GM12801 (cell line): ENCODE data around the gene ATP2B3.

Experiments used
- TF ChIP-seq, protein P1 (sequence below): IDR thresholded peaks from one replicate; pipeline ENCODE4 v1.5.1; 2011; ENCODE audit warnings: control low read depth; ENCODE audit not compliant: insufficient read length; ENCODE audit errors: extremely low read depth

The ATP2B3 gene

DNA sequence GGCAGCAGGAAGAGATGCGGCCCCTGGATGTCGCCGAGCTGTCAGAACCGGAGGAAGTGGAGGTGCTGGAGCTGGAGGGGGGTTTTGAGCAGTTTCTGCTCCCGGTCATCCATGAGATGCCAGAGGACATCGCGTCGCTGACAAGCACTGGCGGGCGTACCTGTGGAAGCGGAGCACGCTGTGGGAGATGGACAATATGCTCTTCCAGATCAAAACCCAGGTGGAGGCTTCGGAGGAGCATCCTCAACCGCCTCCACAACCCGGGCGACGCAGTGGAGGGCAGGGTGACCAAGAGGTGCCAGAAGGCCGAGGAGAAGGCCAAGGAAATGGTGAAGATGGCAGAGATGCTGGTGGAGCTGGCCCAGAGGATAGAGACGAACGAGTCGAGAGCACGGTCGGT lies 89.1 kb downstream of the ATP2B3 start:
- TF ChIP-seq, protein P1, sequence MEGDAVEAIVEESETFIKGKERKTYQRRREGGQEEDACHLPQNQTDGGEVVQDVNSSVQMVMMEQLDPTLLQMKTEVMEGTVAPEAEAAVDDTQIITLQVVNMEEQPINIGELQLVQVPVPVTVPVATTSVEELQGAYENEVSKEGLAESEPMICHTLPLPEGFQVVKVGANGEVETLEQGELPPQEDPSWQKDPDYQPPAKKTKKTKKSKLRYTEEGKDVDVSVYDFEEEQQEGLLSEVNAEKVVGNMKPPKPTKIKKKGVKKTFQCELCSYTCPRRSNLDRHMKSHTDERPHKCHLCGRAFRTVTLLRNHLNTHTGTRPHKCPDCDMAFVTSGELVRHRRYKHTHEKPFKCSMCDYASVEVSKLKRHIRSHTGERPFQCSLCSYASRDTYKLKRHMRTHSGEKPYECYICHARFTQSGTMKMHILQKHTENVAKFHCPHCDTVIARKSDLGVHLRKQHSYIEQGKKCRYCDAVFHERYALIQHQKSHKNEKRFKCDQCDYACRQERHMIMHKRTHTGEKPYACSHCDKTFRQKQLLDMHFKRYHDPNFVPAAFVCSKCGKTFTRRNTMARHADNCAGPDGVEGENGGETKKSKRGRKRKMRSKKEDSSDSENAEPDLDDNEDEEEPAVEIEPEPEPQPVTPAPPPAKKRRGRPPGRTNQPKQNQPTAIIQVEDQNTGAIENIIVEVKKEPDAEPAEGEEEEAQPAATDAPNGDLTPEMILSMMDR = no peak

DNA sequence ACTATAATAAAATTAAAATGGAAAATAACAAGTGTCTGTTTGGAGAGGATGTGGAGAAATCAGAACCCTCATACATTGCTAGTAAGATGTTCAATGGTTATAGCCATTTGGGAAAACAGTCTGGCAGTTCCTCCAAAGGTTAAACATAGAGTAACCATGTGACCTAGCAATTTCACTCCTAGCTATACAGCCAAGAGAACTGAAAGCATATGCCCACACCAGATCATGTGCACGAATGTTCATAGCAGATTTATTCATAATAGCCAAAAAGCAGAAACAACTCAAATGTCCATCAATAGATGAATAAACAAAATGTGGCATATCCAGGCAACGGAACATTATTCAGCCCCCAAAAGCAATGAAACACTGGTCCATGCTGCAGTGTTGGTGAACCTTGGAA lies 90.9 kb downstream of the ATP2B3 start:
- TF ChIP-seq, protein P1 = no peak

DNA sequence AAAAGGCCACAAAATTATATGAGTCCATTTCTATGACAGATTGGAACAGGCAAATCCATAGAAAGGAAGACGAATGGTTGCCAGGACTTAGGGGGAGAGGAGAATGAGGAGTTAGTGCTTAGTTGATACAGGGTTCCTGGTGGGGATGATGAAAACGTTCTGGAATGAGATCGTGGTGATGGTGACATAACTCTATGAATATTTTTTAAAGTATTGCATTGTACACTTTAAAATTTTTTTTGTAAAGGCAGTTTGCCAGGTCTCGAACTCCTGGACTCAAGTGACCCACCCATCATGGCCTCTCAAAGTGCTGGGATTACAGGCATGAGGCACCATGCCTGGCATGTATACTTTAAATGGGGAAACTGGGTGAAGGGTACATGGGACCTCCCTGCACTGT lies 91.4 kb downstream of the ATP2B3 start:
- TF ChIP-seq, protein P1 = no peak

DNA sequence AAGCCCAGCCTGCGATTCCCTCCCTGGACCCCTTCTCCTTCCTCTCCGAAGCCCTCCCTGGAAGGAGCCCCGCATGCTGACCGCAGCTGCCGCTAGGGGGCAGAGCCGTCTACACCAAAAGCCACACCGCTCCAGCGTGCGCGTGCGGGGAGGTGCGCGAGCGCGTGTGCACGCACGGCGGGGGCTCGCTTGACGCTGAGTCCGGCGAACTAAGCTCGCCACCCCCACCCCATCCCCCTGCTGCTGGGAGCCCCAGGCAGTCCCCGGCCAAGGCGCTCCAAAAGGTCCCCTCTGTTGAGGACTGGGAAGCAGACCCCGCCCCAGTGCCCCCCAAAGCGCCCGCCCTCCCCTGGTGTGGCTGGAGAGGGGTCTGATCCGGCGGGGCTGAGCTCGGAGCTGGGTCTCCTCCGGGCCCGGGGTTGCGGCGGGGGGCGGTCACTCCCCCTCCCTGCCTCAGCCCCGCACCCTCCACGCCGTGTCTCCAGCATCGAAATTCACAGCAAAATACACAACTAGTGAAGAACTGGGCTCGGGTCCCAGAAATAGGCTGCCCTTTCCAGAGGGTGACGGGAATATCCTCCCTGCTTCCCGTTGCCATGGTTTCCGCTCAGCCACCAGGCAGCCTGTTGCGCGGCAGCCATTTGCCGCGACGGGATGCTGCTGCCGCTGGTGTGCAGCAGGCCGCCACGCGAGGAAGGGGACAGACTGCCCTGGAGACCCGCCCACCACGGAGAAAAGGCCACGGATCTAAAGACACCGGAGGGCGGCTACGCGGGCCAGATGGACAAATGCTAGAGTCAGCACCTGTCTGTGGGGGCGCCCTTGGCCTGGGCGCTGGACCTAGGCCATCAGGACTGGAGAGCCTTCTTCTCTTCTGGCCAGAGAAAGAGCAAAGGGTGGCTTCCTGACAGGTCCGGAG lies 92.7 kb downstream of the ATP2B3 start:
- TF ChIP-seq, protein P1 = no peak

DNA sequence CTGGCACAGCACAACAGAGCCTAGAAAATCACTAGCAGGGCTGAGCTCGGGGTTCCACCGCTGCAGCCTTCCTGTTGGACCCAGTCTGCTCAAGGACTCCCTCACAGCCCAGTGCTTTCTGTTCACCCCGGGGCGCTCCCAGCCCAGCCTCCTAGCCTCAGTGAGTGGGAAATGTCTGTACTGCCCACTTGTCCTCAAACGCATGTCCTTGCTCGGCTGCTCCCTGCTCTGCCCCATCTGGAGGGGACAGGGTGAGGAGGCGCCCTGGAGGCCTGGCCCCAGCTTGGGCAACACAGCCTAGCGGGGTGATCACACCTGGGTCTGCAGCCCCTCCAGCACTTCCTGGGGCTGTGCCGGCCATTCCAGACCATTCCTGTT lies 93.4 kb downstream of the ATP2B3 start:
- TF ChIP-seq, protein P1 = no peak

DNA sequence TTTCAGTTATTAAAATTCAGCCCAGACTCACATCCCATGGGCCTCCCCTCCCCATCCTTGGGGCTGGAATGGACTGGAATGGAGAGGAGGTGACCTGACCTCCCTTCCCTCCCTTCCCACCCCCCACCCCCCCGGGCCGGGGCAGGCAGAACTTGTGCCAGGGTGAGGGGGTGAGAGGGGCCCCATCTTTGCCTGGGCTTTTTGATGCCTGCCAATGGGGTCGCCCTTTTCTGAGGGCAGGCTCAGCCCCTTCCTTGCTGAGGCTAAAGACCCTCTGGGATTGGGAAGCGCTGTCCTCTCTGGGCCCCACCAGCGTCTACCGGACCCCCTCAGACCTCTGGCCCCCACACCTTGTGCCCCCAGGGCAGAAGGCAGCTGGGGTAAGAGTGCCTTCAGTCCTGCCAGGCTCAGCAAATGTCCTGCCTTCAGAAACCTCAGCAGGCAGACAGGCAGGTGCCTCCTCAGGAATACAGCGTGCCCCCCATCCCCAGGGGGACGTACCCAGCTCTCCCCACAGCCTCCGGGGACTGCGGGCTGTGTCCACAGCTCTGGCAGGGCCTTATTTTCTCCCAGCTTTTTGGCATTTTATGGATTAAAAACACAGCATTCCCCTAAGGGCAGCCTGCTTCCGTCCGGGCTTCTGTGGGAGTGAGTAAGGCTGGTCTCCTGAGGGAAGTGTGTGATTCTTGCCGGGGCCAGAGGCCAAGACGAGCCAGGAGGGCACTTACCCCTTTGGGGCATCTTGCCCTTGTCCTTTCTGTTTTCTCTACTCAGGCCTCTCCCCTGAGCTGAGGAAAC lies 94.1 kb downstream of the ATP2B3 start:
- TF ChIP-seq, protein P1 = no peak

DNA sequence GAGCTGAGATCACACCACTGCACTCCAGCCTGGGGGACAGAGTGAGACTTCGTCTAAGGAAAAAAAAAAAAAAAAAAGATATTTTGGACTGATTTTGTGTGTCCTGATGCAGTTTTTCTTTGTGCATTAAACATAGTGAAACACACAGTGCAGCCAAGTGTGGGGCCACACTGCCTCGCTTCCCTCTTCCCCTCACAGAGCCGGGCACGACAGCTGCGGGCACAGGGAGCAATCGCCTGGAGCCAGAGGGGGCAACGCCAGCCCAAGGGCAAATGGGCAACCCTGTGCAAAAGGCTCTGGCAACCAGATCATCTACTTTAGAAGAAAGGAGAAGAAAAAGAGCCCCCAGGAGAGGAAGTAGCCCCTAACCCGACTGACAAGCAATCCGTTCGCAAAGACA lies 95.0 kb downstream of the ATP2B3 start:
- TF ChIP-seq, protein P1 = no peak
